Fibroblast of skin of left quadriceps (primary cell): Measurements from ENCODE around the gene ROBO1.
A peak's percentile ranks its signal among the peaks of the same experiment; 100 is the strongest.
"Not testable (repeated sequence)": the region's sequence is repeated elsewhere in the genome, so short reads cannot be mapped to it uniquely, and the experiment has no call there.

Source experiments
- DNase-seq, 2 experiments: peaks; one replicate each; pipeline ENCODE4 v3.0.0-alpha.2; 2013; ENCODE audit warnings: low read depth in 2 of 2

ROBO1 gene

GRCh38 chr3:78812166-78812565 lies 955.6 kb downstream of the ROBO1 start:
- DNase-seq, result no peak

GRCh38 chr3:78809966-78810365 lies 957.8 kb downstream of the ROBO1 start:
- DNase-seq, result peak; percentile 83 to 87

GRCh38 chr3:78804251-78805037 lies 963.4 kb downstream of the ROBO1 start:
- DNase-seq, result peak; percentile 31 to 32

GRCh38 chr3:78802562-78802930 lies 965.3 kb downstream of the ROBO1 start:
- no peak for DNase-seq

GRCh38 chr3:78801926-78802561 lies 965.8 kb downstream of the ROBO1 start:
- DNase-seq, result no peak

GRCh38 chr3:78799681-78800080 lies 968.1 kb downstream of the ROBO1 start:
- DNase-seq, result no peak

- peak in 1 of 2 experiments; percentile 12 for DNase-seq
Observed at GRCh38 chr3:78798266-78798832, 969.4 kb downstream of the ROBO1 start.

GRCh38 chr3:78794431-78794830 lies 973.4 kb downstream of the ROBO1 start:
- DNase-seq, result no peak

- no peak for DNase-seq
Observed at GRCh38 chr3:78792733-78793132, 975.1 kb downstream of the ROBO1 start.

- no peak for DNase-seq
Observed at GRCh38 chr3:78792212-78792611, 975.6 kb downstream of the ROBO1 start.

GRCh38 chr3:78791753-78792152 lies 976.0 kb downstream of the ROBO1 start:
- no peak for DNase-seq

GRCh38 chr3:78788839-78789238 lies 979.0 kb downstream of the ROBO1 start:
- DNase-seq, result no peak

GRCh38 chr3:78785004-78785403 lies 982.8 kb downstream of the ROBO1 start:
- DNase-seq, result no peak

GRCh38 chr3:78781351-78781750 lies 986.4 kb downstream of the ROBO1 start:
- no peak for DNase-seq

GRCh38 chr3:78765671-78766485 lies 1001.9 kb downstream of the ROBO1 start:
- DNase-seq, result peak; percentile 45 to 49

GRCh38 chr3:78764634-78765033 lies 1003.2 kb downstream of the ROBO1 start:
- no peak for DNase-seq

GRCh38 chr3:78762121-78762520 lies 1005.7 kb downstream of the ROBO1 start:
- no peak for DNase-seq

- DNase-seq, result no peak
Observed at GRCh38 chr3:78761126-78761525, 1006.7 kb downstream of the ROBO1 start.

- DNase-seq, result no peak
Observed at GRCh38 chr3:78757731-78758130, 1010.1 kb downstream of the ROBO1 start.

GRCh38 chr3:78754066-78754743 lies 1013.6 kb downstream of the ROBO1 start:
- no peak for DNase-seq

- no peak for DNase-seq
Observed at GRCh38 chr3:78751266-78751665, 1016.5 kb downstream of the ROBO1 start.

- not testable (repeated sequence) for DNase-seq
Observed at GRCh38 chr3:78750291-78750690, 1017.5 kb downstream of the ROBO1 start.
